Fibroblast of lung (primary cell): ENCODE data around the gene NSMF.

Experiments
- EZH2 ChIP-seq: IDR thresholded peaks from 2 replicates; pipeline ENCODE4 v1.5.1; 2012; ENCODE audit warnings: low read length, control low read depth, mild to moderate bottlenecking; ENCODE audit errors: missing control alignments
- TF ChIP-seq, protein P1 (sequence below), 2 donors: IDR thresholded peaks in 1 of 2; conservative IDR thresholded peaks in 1 of 2; 1 replicate in 1 of 2; 2 replicates in 1 of 2; pipeline ENCODE4 v1.5.1; 2011 to 2012; ENCODE audit warnings: low read length in 2 of 2, control low read depth in 1 of 2, inconsistent platforms in 1 of 2, low read depth in 1 of 2, mild to moderate bottlenecking in 1 of 2

GRCh38 chr9:137455359-137455991 is 3.7 kb downstream of the NSMF start:
- TF ChIP-seq, protein P1, sequence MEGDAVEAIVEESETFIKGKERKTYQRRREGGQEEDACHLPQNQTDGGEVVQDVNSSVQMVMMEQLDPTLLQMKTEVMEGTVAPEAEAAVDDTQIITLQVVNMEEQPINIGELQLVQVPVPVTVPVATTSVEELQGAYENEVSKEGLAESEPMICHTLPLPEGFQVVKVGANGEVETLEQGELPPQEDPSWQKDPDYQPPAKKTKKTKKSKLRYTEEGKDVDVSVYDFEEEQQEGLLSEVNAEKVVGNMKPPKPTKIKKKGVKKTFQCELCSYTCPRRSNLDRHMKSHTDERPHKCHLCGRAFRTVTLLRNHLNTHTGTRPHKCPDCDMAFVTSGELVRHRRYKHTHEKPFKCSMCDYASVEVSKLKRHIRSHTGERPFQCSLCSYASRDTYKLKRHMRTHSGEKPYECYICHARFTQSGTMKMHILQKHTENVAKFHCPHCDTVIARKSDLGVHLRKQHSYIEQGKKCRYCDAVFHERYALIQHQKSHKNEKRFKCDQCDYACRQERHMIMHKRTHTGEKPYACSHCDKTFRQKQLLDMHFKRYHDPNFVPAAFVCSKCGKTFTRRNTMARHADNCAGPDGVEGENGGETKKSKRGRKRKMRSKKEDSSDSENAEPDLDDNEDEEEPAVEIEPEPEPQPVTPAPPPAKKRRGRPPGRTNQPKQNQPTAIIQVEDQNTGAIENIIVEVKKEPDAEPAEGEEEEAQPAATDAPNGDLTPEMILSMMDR (conservative IDR thresholded peaks at IDR 0.05 in 1 of 2, IDR thresholded peaks at IDR 0.05 in 1 of 2; ENCODE audit: low read depth in 1 of 2, low read length in 2 of 2), result no peak
- TF ChIP-seq EZH2, result no peak
